GM12874 (cell line): ENCODE data around the gene MAEA.

ENCODE experiments used
- CTCF ChIP-seq: IDR thresholded peaks from 2 replicates; pipeline ENCODE4 v1.5.1; 2011; ENCODE audit warnings: low read depth, mild to moderate bottlenecking, control low read depth, low read length, moderate library complexity; ENCODE audit not compliant: insufficient read depth

The MAEA gene

GRCh38 chr4:1260418-1261106, 29.1 kb upstream of the MAEA start:
- TF ChIP-seq CTCF: no peak

GRCh38 chr4:1261107-1261928, 28.4 kb upstream of the MAEA start:
- TF ChIP-seq CTCF: no peak

GRCh38 chr4:1264942-1265341, 24.7 kb upstream of the MAEA start:
- no peak for TF ChIP-seq CTCF

DNA sequence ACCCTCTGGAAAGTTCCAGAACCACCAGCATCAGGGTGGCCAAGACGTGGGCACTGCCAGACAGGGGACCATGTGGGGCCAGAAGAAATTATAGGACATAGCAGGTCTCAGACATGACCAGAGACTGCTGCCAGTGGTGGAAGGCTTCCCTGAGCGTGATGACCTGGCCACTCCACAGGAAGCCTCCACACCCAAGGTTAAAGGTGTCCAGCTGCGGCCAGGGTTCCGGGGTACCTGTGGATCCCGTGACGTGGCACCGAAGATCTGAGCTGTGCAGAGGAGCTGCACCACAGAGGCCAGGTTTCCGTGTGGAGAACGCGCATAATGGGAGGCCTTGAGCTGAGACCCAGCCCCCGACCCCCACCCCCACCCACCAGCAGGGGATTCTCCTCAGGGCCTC, 24.3 kb upstream of the MAEA start:
- no peak for TF ChIP-seq CTCF

DNA sequence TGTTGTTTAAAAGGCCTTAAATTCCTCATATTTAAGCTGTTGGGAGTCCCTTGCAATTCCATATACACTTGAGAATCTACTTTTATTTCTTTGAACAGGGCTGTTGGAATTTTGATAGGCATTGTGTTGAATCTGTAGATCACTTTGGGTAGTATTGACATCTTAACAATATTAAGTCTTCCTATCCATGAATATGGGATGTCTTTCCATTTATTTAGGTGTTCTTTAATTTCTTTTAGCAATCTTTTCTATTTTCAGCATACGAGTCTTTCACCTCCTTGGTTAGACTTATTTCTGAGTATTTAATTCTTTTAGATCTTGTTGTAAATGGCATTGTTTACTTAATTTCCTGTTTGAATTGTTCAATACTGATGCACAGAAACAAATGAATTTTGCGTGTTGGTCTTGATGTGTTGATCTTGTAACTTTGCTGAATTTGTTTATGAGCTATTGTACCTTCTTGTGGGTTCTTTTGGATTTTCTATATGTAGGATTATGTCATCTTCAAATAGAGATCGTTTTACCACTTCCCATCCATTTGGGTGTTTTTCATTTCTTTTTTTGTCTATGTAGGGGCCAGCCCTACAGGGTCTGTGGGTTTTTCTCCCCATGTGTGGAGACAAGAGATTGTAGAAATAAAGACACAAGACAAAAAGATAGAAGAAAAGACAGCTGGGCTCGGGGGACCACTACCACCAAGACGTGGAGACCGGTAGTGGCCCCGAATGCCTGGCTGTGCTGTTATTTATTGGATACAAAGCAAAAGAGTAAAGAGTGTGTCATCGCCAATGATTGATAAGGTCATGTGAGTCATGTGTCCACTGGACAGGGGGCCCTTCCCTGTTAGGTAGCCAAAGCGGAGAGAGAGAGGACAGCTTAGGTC, 22.6 kb upstream of the MAEA start:
- TF ChIP-seq CTCF: no peak

- no peak for TF ChIP-seq CTCF
Measured at GRCh38 chr4:1269209-1269608, 20.5 kb upstream of the MAEA start.

- no peak for TF ChIP-seq CTCF
Measured at GRCh38 chr4:1271686-1272085, 18.0 kb upstream of the MAEA start.
